Effector CD8-positive, alpha-beta T cell (primary cell): ENCODE data around the gene CEP350.
"Not testable (repeated sequence)": the region's sequence is repeated elsewhere in the genome, so short reads cannot be mapped to it uniquely, and the experiment has no call there.

ENCODE experiments used
- DNase-seq: peaks from one replicate; lab custom pipeline; 2025; lab: John Stamatoyannopoulos, UW

CEP350 gene

GRCh38 chr1:179990847-179991246, 36.2 kb downstream of the CEP350 start:
- DNase-seq, result no peak

DNA sequence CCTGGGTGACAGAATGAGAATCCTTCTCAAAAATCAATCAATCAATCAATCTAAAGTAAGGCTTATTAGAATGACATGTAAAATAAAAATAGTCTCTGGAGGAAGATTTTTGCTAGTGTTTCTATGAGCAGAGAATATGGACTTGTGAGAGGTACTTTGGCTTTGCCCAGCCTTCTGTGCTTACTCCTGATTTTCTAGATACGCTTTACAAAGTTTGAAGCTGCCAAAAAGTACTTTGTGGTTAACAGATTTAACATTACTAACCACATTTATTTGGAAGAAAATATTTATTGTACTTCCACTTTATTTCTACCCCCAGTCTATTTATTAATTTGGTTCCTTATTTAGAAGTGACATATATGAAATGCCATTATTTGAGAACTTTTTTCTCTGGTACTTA, 41.0 kb downstream of the CEP350 start:
- DNase-seq, result no peak

GRCh38 chr1:179996099-179996498, 41.5 kb downstream of the CEP350 start:
- DNase-seq, result no peak

DNA sequence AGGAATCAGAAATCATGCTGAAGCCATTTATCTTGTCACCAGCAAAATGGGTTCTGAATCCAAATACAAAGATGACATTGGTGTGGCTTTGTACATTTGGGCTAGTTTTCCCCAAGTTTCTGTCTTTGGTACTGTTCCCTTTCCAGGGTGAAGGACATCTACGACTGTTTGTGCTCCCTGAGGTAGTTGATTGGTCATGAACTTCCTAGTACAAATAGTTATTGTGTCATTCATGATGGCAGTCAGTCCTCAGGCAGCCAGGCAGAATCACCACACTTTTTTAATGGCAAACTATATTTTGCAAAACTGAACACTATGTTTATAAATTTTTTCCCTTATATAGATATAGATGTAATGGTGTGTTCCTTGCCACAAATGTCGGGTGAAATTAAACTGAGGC, 46.0 kb downstream of the CEP350 start:
- DNase-seq, result no peak

- no peak for DNase-seq
Observed at GRCh38 chr1:180002437-180002836, 47.8 kb downstream of the CEP350 start.

DNA sequence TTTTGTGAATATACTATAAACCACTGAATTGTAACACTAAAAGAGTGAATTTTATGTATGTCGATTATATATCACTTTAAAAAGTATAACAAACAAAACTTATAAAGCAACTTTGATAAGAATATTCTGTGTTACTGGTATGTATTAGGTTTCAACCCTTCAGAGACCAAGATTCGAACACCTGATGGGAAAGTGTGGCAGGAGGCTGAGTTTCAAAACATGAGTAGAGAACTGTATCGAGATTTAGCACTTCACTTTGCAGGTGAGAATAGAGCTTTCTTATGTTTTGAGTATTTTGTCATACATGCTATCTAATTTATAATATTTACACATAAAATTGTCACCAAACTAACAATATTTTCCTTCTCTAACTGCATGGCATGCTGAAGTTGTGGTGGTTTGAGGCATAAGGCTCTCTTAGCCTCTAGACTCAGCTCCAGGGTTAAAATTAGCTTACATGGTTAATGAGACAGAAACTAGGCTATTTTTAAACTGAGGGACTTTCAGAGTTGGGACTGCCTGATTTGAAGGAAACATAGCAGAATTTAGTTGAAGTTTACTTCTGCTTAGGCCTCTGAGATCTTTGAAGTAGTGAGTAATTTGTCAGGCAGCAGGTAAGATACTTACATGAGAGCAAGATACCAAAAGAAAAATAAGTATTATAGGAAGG, 48.6 kb downstream of the CEP350 start:
- no peak for DNase-seq

DNA sequence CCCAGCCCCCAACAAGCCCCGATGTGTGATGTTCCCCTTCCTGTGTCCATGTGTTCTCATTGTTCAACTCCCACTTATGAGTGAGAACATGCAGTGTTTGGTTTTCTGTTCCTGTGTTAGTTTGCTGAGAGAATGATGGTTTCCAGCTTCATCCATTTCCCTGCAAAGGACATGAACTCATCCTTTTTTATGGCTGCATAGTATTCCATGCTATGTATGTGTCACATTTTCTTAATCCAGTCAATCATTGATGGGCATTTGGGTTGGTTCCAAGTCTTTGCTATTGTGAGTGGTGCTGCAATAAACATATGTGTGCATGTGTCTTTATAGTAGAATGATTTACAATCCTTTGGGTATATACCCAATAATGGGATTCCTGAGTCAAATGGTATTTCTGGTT, 52.2 kb downstream of the CEP350 start:
- not testable (repeated sequence) for DNase-seq

DNA sequence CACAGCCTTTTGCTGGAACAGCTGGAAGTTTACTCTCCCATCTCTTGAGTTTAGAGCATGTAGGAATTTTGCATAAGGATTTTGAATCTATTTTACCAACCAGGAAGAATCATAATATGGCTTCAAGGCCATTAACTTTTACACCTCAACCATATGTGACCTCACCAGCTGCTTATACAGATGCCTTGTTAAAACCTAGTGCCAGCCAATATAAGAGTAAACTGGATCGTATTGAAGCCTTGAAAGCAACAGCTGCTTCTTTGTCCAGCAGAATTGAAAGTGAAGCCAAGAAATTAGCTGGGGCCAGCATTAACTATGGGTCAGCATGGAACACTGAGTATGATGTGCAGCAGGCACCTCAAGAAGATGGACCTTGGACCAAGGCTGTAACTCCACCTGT, 65.4 kb downstream of the CEP350 start:
- no peak for DNase-seq

GRCh38 chr1:180026556-180026955, 71.9 kb downstream of the CEP350 start:
- DNase-seq, result no peak

- DNase-seq, result no peak
Observed at GRCh38 chr1:180027949-180028445, 73.4 kb downstream of the CEP350 start.

GRCh38 chr1:180028864-180029263, 74.3 kb downstream of the CEP350 start:
- DNase-seq, result no peak

DNA sequence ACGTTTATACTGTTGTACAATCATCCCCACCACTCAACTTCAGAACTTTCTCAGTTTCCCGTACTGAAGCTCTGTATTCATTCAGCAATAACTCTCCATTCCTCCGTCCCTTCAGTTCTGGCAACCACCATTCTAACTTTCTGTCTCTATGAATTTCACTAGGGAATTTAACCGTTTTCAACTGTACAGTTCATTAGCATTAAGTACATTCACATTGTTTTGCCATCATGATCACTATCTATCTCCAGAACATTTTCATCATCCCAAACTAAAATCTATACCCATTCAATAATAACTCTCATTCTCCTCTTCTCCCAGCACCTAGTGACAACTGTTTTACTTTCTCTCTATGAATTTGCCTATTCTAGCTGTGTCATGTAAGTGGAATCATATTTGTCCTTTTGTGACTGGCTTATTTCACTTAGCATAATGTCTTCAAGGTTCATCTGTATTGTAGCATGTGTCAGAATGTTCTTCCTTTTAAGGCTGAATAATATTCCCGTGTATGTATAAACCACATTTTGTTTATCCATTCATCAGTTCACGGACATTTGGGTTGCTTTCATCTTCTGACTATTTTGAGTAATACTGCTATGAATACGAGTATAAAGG, 75.0 kb downstream of the CEP350 start:
- DNase-seq, result no peak

DNA sequence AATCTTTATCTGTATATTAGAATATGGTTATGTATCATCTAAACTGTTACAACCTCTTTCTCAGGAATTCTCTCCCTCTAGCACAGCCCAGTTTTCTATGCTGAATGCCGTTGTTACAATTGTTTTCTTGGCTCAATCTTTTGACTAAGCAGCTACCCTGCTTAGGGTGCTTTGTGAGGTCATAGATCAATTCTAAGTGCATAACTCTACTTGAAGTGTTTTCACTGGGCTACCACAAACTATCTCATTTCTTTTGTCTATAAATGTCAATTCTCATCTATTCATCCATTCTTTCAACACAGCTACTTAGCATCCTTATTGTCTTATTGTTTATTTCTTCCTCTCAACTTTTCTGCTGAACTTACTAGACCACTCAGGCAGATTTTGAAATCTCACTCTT, 77.1 kb downstream of the CEP350 start:
- DNase-seq, result no peak

DNA sequence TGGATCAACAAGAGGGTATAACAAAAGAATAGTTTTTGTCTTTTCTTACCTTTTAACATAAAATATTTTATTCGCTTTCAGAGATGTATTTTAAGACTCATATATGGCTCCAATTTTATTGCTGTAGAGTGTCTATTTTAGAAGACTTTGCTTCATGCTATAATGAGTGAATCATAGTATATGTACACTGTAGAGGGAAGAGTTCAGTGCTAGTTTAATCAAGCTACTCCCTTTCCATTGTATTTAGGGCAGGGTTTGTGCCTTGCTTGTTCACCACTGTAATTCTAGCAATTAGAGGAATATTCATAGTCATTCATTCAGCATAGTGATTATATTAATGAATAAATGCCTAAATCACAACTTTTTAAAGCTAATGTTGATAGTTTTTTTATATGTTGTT, 78.8 kb downstream of the CEP350 start:
- DNase-seq, result no peak

- DNase-seq, result no peak
Observed at GRCh38 chr1:180040034-180040433, 85.4 kb downstream of the CEP350 start.

DNA sequence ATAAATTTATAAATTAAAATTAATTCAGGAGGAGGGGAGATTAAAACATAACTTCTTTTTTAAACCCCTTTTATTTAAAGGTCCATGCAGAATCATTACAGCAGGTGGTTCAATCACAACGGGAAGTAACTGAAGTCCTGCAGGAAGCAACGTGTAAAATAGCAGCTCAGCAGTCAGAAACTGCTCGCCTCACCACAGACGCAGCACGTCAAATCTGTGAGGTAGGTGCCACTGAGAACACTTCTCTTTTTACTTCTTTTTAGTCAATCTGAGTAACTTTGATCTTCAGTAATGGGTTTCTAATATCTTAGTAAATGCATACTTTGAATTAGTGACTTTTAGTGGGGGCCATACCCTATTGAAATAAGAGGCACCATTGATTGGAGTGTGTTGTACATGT, 87.0 kb downstream of the CEP350 start:
- DNase-seq, result no peak

DNA sequence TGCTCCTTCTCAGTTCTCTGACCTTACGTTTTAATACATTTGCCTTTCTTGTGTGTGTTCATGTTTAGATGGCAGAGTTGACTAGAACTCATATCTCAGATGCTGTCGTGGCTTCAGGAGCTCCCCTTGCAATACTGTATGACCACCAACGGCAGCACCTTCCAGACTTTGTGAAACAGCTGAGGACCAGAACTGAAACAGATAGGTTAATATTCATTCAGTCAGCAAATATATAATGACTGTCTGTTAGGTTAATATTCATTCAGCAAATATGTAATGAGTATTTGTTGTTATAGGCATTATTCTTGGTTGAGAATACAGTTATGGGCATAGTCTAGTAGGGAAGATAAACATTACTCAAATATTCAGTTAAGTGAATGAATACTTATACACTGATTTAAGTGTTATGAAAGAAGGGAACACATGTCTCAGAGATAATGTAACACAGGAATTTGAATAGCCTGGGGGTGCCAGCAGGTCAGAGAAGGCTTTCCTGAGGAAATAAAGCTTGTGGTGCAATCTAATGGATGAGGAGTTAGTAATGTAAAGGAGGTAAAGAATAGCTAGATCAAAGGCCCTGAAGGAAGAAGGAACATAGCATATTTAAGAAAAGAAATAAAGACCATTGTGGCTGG, 88.5 kb downstream of the CEP350 start:
- no peak for DNase-seq

DNA sequence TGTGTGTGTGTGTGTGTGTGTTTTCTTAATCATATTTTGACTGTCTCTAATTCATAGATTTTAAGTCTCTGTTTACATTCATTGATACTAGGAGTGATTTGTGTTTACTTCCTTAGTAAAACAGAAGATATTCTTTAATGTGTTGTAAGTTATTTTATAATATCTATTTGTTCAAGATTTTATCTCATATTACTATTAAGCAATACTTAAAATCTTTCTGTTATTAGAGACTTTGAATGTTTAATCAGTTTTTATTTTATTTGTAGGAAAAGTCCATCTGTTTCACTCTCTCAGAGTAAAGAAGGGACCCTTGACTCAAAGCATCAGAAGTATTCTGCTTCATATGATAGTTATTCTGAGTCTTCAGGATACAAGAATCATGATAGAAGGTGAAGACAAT, 89.2 kb downstream of the CEP350 start:
- DNase-seq, result no peak

- no peak for DNase-seq
Observed at GRCh38 chr1:180046674-180047073, 92.1 kb downstream of the CEP350 start.

GRCh38 chr1:180053594-180054567, 99.3 kb downstream of the CEP350 start:
- no peak for DNase-seq

GRCh38 chr1:180057883-180058396, 103.3 kb downstream of the CEP350 start:
- no peak for DNase-seq

- no peak for DNase-seq
Observed at GRCh38 chr1:180061019-180061418, 106.4 kb downstream of the CEP350 start.
